ENCODE data around the gene C14orf132. TPM values are rescaled to one million over a fixed set of nuclear protein-coding genes. Genes with fewer than 3 reads are reported as not detected.
A peak's percentile ranks its signal among the peaks of the same experiment; 100 is the strongest.

The C14orf132 gene
- total and polyA plus RNA-seq, 2 of the 4 experiments (the other 2 are of a cell fraction), result 6.3 to 13.5 TPM

GRCh38 chr14:96122496-96122895 is 83.3 kb downstream of the C14orf132 start (continued):
- TF ChIP-seq, protein P1, sequence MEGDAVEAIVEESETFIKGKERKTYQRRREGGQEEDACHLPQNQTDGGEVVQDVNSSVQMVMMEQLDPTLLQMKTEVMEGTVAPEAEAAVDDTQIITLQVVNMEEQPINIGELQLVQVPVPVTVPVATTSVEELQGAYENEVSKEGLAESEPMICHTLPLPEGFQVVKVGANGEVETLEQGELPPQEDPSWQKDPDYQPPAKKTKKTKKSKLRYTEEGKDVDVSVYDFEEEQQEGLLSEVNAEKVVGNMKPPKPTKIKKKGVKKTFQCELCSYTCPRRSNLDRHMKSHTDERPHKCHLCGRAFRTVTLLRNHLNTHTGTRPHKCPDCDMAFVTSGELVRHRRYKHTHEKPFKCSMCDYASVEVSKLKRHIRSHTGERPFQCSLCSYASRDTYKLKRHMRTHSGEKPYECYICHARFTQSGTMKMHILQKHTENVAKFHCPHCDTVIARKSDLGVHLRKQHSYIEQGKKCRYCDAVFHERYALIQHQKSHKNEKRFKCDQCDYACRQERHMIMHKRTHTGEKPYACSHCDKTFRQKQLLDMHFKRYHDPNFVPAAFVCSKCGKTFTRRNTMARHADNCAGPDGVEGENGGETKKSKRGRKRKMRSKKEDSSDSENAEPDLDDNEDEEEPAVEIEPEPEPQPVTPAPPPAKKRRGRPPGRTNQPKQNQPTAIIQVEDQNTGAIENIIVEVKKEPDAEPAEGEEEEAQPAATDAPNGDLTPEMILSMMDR (conservative IDR thresholded peaks at IDR 0.05; ENCODE audit: low read depth, low read length), result no peak
- peak; percentile 43; the same call in 1 of the 2 replicates for TF ChIP-seq NFE2L2 (IDR thresholded peaks at IDR 0.05; ENCODE audit: low read depth, low read length)
- TF ChIP-seq, protein P2, sequence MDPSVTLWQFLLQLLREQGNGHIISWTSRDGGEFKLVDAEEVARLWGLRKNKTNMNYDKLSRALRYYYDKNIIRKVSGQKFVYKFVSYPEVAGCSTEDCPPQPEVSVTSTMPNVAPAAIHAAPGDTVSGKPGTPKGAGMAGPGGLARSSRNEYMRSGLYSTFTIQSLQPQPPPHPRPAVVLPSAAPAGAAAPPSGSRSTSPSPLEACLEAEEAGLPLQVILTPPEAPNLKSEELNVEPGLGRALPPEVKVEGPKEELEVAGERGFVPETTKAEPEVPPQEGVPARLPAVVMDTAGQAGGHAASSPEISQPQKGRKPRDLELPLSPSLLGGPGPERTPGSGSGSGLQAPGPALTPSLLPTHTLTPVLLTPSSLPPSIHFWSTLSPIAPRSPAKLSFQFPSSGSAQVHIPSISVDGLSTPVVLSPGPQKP (IDR thresholded peaks at IDR 0.05; ENCODE audit: borderline replicate concordance, low read depth, low read length), result no peak
